GM12874 (cell line): ENCODE data around the gene C11orf21.

ENCODE experiments used
- CTCF ChIP-seq: IDR thresholded peaks from 2 replicates; pipeline ENCODE4 v1.5.1; 2011; ENCODE audit warnings: low read depth, mild to moderate bottlenecking, control low read depth, low read length, moderate library complexity; ENCODE audit not compliant: insufficient read depth

C11orf21 gene

GRCh38 chr11:2269601-2270321 is 32.0 kb downstream of the C11orf21 start:
- no peak for TF ChIP-seq CTCF

GRCh38 chr11:2268729-2269600 is 32.8 kb downstream of the C11orf21 start:
- TF ChIP-seq CTCF, result no peak

- no peak for TF ChIP-seq CTCF
These were observed 33.6 kb downstream of the C11orf21 start for GRCh38 chr11:2267851-2268728.

GRCh38 chr11:2267306-2267850 is 34.3 kb downstream of the C11orf21 start:
- no peak for TF ChIP-seq CTCF

- no peak for TF ChIP-seq CTCF
These were observed 35.0 kb downstream of the C11orf21 start for GRCh38 chr11:2266586-2267305.

- TF ChIP-seq CTCF, result no peak
These were observed 35.7 kb downstream of the C11orf21 start for GRCh38 chr11:2265854-2266585.
